ENCODE measurements around the gene OGDHL. TPM values are rescaled to one million over a fixed set of nuclear protein-coding genes. Genes with fewer than 3 reads are reported as not detected.
"Not testable (repeated sequence)": the region's sequence is repeated elsewhere in the genome, so short reads cannot be mapped to it uniquely, and the experiment has no call there.

Gene OGDHL
- total RNA-seq, 2 donors from 2014 or later, result not detected

GRCh38 chr10:49783645-49784044, 21.5 kb upstream of the OGDHL start:
- Histone ChIP-seq H3K4me1 (ENCODE audit: control insufficient read depth in 1 of 2, low read depth in 2 of 2) (no peaks in the 10 kb centered on the region), H3K27ac (no peak overlapping the region), H3K4me3 (no peak overlapping the region), H3K36me3 (no peaks in the 10 kb centered on the region), H3K9me3 (no peaks in the 10 kb centered on the region), H3K27me3 (replicated peaks; ENCODE audit: insufficient read depth) (no peaks in the 10 kb centered on the region)
- DNase-seq (ENCODE audit: low spot score), result no peak
- TF ChIP-seq, protein P1, sequence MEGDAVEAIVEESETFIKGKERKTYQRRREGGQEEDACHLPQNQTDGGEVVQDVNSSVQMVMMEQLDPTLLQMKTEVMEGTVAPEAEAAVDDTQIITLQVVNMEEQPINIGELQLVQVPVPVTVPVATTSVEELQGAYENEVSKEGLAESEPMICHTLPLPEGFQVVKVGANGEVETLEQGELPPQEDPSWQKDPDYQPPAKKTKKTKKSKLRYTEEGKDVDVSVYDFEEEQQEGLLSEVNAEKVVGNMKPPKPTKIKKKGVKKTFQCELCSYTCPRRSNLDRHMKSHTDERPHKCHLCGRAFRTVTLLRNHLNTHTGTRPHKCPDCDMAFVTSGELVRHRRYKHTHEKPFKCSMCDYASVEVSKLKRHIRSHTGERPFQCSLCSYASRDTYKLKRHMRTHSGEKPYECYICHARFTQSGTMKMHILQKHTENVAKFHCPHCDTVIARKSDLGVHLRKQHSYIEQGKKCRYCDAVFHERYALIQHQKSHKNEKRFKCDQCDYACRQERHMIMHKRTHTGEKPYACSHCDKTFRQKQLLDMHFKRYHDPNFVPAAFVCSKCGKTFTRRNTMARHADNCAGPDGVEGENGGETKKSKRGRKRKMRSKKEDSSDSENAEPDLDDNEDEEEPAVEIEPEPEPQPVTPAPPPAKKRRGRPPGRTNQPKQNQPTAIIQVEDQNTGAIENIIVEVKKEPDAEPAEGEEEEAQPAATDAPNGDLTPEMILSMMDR (IDR thresholded peaks at IDR 0.05), result no peak
- no peak for ATAC-seq (ENCODE audit: insufficient number of reproducible peaks, low FRiP score, low read depth)

DNA sequence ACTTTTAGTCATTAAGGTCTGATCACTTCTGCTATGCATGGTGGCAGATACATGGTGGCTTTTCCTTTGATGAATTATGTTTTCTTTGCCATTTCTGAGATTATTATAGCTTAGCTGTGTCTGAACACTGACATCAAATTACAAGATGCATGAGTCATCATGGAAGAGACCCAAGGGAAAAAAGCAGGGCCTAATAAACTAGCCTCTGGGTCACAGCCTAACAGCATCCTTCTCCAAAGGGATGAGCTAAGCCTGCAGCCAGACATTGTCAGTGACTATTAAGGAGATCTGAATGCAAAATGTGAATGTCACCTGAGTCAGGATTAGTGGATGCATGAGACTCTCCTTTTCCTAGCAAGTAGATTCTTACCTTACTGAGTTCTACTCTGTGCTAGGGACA, 19.1 kb upstream of the OGDHL start:
- H3K9me3 ChIP-seq, result no peaks in the 10 kb centered on the region
- TF ChIP-seq, protein P1 (IDR thresholded peaks at IDR 0.05), result no peak
- H3K4me1 ChIP-seq (ENCODE audit: control insufficient read depth in 1 of 2, low read depth in 2 of 2), result no peaks in the 10 kb centered on the region
- H3K27me3 ChIP-seq (replicated peaks; ENCODE audit: insufficient read depth), result no peaks in the 10 kb centered on the region
- H3K36me3 ChIP-seq, result no peaks in the 10 kb centered on the region
- ATAC-seq (ENCODE audit: insufficient number of reproducible peaks, low FRiP score, low read depth) (no peak), DNase-seq (ENCODE audit: low spot score) (no peak)
- no peak overlapping the region for H3K4me3 ChIP-seq
- no peak overlapping the region for H3K27ac ChIP-seq

GRCh38 chr10:49778197-49778596, 16.1 kb upstream of the OGDHL start:
- Histone ChIP-seq H3K36me3 (no peaks in the 10 kb centered on the region), H3K9me3 (no peaks in the 10 kb centered on the region), H3K27me3 (replicated peaks; ENCODE audit: insufficient read depth) (no peaks in the 10 kb centered on the region), H3K27ac (no peak overlapping the region), H3K4me1 (ENCODE audit: control insufficient read depth in 1 of 2, low read depth in 2 of 2) (no peaks in the 10 kb centered on the region), H3K4me3 (no peak overlapping the region)
- TF ChIP-seq, protein P1 (IDR thresholded peaks at IDR 0.05), result no peak
- ATAC-seq (ENCODE audit: insufficient number of reproducible peaks, low FRiP score, low read depth) (no peak), DNase-seq (ENCODE audit: low spot score) (no peak)

- H3K9me3 ChIP-seq, result no peaks in the 10 kb centered on the region
- H3K27me3 ChIP-seq (replicated peaks; ENCODE audit: insufficient read depth), result no peaks in the 10 kb centered on the region
- no peak for DNase-seq (ENCODE audit: low spot score)
- TF ChIP-seq, protein P1 (IDR thresholded peaks at IDR 0.05), result no peak
- no peaks in the 10 kb centered on the region for H3K36me3 ChIP-seq
- H3K27ac ChIP-seq, result no peak overlapping the region
- no peaks in the 10 kb centered on the region for H3K4me1 ChIP-seq (ENCODE audit: control insufficient read depth in 1 of 2, low read depth in 2 of 2)
- ATAC-seq (ENCODE audit: insufficient number of reproducible peaks, low FRiP score, low read depth), result no peak
- no peak overlapping the region for H3K4me3 ChIP-seq
Observed at GRCh38 chr10:49776851-49777250, 14.7 kb upstream of the OGDHL start.

GRCh38 chr10:49775014-49775413, 12.9 kb upstream of the OGDHL start:
- H3K4me1 ChIP-seq (ENCODE audit: control insufficient read depth in 1 of 2, low read depth in 2 of 2), result no peaks in the 10 kb centered on the region
- ATAC-seq (ENCODE audit: insufficient number of reproducible peaks, low FRiP score, low read depth) (no peak), DNase-seq (ENCODE audit: low spot score) (no peak)
- no peak overlapping the region for H3K27ac ChIP-seq
- TF ChIP-seq, protein P1 (IDR thresholded peaks at IDR 0.05), result no peak
- no peak overlapping the region for H3K4me3 ChIP-seq
- no peaks in the 10 kb centered on the region for H3K36me3 ChIP-seq
- H3K9me3 ChIP-seq, result no peaks in the 10 kb centered on the region
- no peaks in the 10 kb centered on the region for H3K27me3 ChIP-seq (replicated peaks; ENCODE audit: insufficient read depth)

DNA sequence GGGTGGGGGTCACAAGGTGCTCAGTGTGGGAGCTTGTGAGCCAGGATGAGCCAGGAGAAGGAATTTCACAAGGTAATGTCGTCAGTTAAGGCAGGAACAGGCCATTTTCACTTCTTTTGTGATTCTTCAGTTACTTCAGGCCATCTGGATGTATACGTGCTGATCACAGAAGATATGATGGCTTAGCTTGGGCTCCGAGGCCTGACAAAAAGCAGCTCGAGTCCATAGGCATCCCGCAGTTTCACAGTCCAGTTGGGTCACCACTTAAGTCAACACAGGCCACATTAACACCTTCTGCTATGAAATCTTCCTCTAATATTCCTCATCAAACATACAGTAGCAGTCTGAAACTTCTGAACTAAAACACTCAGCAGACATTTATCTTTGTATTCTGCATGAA, 10.8 kb upstream of the OGDHL start:
- not testable (repeated sequence) for ATAC-seq (ENCODE audit: insufficient number of reproducible peaks, low FRiP score, low read depth); DNase-seq (ENCODE audit: low spot score); H3K36me3 ChIP-seq

DNA sequence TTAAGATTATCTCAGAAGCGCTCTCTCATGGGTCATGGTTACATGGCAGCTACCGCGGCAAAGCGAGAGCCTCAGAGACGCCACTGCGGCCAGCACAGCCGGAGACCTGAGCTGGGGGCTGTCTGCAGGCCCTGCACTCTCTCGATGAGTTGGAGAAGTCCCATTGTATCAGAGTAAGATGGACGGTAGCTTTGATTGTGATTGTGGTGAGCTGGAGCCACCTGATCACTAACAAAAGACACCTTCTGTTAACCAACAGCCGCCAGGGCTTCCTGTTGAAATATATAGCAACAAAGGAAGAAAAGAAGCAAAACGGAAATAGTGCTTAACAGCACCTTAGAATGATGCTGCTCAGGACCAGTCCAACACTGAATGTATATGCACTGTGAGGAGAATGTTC, 8.9 kb upstream of the OGDHL start:
- H3K27me3 ChIP-seq (replicated peaks; ENCODE audit: insufficient read depth); H3K9me3 ChIP-seq; H3K27ac ChIP-seq; DNase-seq (ENCODE audit: low spot score); H3K36me3 ChIP-seq; H3K4me3 ChIP-seq; ATAC-seq (ENCODE audit: insufficient number of reproducible peaks, low FRiP score, low read depth); H3K4me1 ChIP-seq (ENCODE audit: control insufficient read depth in 1 of 2, low read depth in 2 of 2): not testable (repeated sequence)

More for the DNA sequence above, 10.8 kb upstream of the OGDHL start:
- not testable (repeated sequence) for H3K4me1 ChIP-seq (ENCODE audit: control insufficient read depth in 1 of 2, low read depth in 2 of 2); H3K27me3 ChIP-seq (replicated peaks; ENCODE audit: insufficient read depth); H3K27ac ChIP-seq; H3K9me3 ChIP-seq; H3K4me3 ChIP-seq
